Hematopoietic multipotent progenitor cell treated with erythropoietin and hydrocortisone succinate and interleukin-3 and kit ligand, for 8 days (in vitro differentiated cells): ENCODE results near the gene ABHD10.

Source experiments
- DNase-seq: peaks from one replicate; pipeline ENCODE4 v3.0.0-alpha.2; 2015

ABHD10 gene

DNA sequence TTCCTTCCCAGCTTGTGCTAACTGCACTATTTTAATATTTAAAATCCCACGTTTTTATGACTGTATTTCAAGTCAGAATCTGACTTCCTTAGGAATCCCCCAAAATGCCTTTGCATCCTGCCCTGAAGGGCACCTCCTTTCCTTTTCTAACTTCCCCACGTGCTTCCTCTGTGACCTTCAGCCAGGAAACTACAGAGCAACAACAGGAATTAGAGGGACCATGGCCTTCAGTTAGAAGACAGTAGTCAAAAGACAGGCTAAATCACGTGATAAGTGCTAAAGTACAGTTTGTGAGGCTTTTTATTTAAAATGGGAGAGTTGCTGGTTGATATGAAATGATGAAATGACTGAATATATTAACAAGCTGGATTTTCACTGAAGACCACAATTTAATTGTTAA is 11.8 kb upstream of the ABHD10 start:
- DNase-seq: no peak

DNA sequence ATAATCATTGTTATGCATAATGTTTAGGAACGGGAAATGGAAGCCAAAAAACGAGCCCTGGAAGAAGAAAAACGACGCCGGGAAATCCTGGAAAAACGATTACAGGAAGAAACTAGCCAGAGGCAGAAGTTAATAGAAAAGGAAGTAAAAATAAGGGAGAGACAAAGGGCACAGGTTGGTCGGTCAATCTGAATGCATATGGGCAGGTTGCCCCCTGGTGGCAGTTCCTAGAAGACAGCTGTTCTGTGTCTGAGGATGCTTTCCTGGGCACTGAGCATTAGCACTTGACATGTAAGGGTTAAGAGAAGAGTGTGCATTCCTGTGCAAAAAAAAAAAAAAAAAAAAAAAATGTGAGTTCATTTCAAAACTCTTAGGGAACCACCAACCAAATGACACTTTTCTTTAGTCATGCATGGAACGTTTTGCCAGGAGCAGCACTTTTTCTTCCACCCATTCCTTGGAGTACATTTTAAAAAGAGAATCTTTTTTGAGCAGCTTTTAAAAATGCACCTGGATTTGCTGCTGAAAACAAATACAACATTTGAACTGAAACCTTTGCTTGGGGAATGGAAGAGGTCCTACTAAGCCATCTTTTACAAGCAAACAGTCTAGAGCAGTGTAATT is 11.1 kb upstream of the ABHD10 start:
- peak; percentile 80 for DNase-seq

- DNase-seq: no peak
These were observed 10.3 kb upstream of the ABHD10 start for GRCh38 chr3:111968319-111969054.

GRCh38 chr3:111970376-111970775 is 8.4 kb upstream of the ABHD10 start:
- DNase-seq: no peak

DNA sequence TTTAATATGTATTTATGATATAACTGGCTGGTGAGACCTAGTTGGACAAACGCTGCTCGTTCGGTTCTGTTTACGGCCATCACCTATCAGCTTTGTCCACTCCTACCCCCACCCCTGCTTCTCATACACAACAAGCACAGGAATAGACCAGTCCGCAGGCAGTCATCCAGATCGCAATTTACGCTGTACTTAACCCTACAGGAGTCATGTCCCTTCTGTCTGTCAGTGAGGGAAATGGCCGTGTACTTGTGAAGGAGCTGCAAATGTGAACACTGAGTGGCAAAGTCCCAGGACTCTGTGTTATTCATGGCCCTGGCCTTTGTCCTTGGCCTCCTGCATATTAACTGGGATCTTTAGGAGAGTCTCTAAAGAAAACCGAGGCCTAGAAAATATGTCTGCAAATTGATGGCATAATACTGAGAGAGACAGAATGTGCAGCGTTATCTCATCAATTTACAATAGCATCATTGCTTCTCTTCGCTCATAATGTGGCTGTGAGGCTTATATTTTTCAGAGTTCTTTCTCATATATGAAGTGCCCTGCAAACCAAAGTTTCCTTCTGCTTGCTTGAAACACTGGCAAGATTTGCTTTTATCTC is 7.2 kb upstream of the ABHD10 start:
- no peak for DNase-seq

GRCh38 chr3:111972891-111973290 is 5.9 kb upstream of the ABHD10 start:
- no peak for DNase-seq

GRCh38 chr3:111975131-111975530 is 3.7 kb upstream of the ABHD10 start:
- DNase-seq: no peak

DNA sequence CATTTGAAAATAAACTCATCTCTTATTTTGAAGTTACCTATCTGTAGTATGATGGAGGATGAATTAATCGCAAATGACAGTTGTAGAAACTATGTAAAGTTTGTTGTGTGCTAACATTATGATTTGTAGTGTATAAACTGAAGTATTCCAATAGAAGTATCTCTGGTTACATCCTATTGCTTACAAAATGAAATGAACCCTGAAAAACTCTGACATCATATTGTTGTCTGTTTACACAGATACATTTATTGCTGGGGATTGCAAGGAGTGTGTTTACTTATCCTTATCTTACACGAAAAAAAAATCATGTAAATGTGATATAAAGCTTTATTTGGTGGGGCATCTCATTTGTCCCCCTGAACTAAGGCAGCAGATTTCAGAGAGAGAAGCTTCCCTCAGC is 2.6 kb upstream of the ABHD10 start:
- DNase-seq: no peak

DNA sequence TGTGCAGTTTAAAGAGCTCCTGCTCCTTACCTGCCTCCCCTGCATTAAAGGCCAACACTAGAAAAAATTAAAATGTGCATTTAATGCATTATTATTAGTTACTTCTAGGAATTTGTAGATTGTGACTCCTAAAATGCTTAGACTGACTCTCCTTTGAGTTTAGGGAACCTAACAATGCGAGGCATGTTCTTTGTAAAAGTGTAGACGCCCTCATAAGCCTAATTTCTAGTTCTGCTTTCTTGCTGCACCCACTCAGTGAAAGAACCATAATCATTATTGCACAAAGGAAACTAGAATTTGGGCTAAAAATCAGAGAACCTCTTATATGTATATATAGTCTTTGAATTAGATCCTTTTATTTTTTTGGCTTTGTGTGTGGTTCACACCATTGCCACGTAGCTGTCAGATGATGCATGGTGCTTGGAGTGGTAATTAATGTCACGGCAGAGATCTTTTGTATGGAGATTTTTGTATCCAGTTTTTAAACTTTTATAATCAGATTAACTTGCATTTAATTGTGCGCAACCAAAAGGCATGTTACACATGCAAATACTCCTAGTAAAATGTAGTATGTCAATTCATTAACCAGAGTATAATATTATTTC is 710 bp downstream of the ABHD10 start:
- peak; percentile 52 for DNase-seq

- DNase-seq: no peak
These were observed 2.1 kb downstream of the ABHD10 start for GRCh38 chr3:111980716-111981456.

- no peak for DNase-seq
These were observed 2.6 kb downstream of the ABHD10 start for GRCh38 chr3:111981457-111981763.

DNA sequence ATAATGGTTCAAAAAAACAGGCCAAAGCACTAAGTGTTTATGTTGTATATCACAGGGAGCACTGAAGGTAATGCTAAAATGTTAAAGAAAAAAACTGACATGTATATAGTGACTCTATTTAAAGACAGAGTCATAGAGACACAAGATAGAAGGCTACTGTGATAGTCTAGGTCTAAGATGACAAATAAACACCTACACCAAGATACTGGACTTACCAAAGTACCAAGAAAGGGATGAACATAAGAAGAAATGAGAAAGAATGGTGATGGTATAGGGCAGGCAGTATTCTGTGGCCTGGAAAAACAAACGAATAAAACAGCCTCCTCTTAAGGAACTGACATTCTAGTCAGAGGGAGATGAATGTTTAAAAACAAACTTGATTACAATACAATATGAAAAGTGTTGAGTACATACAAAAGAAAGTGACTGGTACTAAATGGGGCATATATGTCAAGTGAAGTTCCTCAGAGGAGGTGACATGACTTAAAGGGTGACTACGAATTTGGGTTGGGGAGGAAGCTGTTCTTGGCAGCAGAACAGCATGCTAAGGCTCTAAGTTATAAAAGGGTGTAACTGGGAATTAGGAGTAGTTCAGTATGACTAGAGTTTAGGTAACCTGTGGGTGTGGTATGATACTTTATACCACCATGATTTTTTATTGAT is 5.9 kb downstream of the ABHD10 start:
- DNase-seq: no peak

DNA sequence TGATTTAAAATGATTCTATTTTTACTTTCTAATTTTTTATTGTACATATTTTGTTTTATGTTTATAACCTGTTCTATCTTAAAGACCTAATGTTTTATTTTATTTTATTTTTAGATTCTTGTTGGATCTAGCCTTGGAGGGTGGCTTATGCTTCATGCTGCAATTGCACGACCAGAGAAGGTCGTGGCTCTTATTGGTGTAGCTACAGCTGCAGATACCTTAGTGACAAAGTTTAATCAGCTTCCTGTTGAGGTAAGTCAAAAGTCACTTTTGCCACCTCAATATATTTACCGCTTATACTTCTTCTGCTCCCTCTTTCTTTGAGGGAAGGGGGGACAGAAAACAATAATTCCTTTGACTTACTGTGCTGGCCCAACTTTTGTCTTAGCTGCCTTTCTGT is 8.0 kb downstream of the ABHD10 start:
- no peak for DNase-seq

- DNase-seq: peak; percentile 74
These were observed 10.3 kb downstream of the ABHD10 start for GRCh38 chr3:111989061-111989678.

GRCh38 chr3:111993038-111993437 is 14.2 kb downstream of the ABHD10 start:
- no peak for DNase-seq

DNA sequence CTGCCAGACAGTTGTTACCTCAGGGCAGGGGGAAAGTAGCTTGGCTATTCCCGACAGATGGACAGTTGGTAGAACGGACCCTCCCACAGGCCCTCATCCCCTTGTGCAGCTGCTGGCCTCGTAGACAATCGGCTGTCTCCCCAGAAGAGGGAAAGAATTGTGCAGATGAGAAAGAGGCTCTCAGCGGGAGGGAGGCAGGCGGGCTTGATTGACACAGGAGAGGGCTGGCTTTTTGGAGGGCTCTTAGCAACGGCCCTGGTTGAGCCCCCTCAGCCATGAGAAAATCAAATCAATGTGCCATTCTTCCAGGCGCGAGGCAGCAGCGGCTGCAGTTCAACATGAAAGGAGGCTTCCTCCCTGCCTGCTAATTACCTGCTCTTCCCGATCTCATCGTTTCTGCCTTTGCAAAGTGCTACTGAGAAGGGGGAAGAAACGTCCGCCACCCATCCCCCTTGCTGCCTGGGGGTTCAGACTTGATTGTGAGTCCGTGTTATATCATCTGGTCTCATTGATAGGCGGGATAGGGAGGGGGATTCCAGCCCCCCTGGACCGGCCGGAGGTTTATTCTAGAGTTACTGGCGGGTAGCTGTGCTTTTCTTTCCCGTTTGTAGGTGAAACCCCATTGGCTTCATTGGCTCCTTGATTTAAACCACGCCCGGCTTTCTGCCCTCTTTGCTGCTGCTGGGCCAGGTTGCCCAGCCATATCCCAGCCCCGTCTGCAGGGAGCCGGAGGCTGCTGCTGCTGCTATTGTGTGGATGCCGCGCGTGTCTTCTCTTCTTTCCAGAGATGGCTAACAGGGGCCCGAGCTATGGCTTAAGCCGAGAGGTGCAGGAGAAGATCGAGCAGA is 20.0 kb downstream of the ABHD10 start, which contains the start of gene TAGLN3:
TAGLN3 (plus strand) TSS at position 287 of the 848 bp plus-strand sequence; CDS start at position 788, 501 bp downstream.
- DNase-seq: no peak

- no peak for DNase-seq
These were observed 20.9 kb downstream of the ABHD10 start for GRCh38 chr3:111999484-112000324.

DNA sequence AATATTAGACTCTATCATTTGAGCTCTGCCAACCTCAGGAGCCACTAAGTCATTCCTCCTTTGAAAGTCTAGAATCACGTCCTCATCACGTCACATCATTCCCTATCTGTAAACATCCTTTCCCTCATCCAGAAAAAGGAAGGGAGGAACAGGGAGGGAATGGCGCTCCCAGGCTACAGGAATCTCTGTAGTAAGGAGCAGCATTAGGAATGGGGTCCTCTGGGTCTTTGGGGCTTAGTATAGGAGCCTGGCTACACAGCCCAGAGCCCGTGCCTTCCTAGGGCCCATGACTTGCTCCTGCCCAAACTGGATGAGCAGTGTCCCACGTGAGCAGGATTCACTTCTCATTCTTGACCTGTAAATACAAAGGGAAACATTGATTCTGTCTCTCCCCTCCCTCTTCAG is 21.5 kb downstream of the ABHD10 start:
- no peak for DNase-seq

GRCh38 chr3:112000966-112001365 is 22.1 kb downstream of the ABHD10 start:
- DNase-seq: no peak

GRCh38 chr3:112001526-112001925 is 22.7 kb downstream of the ABHD10 start:
- DNase-seq: no peak
